ENCODE measurements around the gene FLNC.

Gene FLNC

DNA sequence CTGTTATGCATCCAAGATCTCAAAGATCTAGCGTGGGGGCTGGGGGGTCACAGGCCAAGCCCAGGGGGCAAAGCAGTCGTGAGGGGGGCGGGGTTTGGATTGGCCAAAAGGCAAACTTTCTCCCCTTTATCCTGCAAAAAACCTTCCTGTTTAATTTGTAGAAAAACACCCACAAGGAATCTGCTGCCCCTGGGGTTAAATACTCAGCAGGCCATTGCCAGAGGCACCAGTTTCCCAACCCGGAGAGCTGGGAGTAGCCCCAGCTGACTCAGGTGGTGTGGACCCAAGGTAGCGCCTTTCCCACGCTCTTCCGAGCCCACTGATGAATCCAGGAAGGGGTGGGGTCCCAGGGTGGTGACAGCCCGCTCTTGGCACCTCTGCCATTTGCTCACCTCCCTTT, 58.9 kb downstream of the FLNC start:
- FAIRE-seq = no peak
- DNase-seq (ENCODE audit: insufficient read length, low spot score) = no peak

GRCh38 chr7:128890306-128891109, 60.3 kb downstream of the FLNC start:
- no peak for DNase-seq (ENCODE audit: insufficient read length, low spot score)
- FAIRE-seq = no peak

DNA sequence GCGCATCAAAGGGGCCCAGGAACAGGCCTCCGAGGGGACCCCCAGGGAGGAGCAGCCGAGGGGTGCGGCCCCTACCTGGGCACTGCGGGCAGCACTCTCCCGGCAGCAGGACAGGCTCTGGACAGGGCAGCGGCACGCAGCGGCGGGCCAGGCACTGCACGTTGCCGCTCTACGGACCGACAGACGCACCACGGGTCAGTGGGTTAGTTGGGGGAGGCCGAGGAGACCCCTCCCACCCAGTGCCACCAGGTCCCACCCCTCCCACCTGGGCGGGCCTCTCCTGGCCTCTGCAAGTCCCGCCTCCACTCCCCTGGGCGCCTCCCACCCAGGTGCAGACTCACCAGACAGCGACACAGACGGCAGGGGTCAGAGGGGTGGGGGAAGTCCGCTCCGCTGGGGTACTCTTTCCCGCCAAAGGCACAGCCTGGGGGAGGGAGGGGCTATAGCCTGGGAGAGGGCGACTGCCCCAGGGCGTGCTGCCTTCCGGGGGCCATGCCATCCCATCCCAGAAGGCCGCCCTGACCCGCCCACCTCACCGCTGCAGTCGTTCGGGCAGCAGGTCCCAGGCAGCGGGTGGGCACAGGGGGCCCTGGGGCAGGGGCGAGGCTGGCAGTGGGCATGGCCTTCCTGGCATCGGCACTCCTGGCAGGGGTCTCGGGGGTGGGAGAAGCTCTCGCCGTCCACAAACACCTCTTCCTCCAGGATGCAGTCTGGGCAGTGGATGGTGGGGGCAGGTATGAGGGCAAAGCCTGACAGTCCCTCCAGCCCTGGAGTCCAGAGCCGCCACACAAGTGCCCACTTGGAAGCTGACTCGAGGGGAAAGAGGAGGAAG, 61.1 kb downstream of the FLNC start:
- FAIRE-seq (no peak), DNase-seq (ENCODE audit: insufficient read length, low spot score) (no peak)

GRCh38 chr7:128891942-128892269, 61.7 kb downstream of the FLNC start:
- DNase-seq (ENCODE audit: insufficient read length, low spot score) = no peak
- FAIRE-seq = no peak

DNA sequence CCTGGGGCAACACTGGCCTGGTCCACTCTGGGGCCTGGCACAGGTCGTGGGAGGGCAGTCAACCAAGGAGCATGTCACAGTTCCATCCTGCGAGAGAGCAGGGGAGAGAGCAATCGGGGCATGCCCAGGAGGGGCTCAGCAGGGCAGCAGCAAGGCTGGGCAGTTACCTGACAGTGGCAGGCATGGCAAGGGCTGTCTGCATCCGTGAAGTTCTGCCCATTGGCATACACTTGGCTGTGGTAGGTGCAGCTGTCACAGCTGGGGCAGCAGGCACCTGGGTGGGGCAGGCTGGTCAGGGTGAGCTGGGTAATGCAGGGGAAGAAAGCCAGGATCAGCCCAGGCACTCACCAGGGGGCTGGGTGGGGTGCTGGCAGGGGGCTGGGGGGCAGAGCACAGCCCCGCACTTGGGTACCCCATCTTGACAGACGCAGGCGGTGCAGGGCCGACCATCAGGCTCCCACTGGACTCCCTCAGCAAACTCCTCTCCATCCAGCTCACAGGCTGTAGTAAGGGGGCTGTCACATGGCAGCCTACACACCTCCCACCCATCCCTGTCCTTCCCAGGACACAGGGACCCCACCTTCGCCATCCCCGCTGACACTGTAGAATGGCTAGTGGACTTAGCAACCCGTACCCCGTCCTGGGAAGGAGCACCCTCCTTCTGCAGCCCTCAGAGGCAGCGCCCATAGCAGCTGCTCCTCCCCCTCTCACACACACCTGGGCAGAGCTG, 62.5 kb downstream of the FLNC start:
- FAIRE-seq = no peak

DNA sequence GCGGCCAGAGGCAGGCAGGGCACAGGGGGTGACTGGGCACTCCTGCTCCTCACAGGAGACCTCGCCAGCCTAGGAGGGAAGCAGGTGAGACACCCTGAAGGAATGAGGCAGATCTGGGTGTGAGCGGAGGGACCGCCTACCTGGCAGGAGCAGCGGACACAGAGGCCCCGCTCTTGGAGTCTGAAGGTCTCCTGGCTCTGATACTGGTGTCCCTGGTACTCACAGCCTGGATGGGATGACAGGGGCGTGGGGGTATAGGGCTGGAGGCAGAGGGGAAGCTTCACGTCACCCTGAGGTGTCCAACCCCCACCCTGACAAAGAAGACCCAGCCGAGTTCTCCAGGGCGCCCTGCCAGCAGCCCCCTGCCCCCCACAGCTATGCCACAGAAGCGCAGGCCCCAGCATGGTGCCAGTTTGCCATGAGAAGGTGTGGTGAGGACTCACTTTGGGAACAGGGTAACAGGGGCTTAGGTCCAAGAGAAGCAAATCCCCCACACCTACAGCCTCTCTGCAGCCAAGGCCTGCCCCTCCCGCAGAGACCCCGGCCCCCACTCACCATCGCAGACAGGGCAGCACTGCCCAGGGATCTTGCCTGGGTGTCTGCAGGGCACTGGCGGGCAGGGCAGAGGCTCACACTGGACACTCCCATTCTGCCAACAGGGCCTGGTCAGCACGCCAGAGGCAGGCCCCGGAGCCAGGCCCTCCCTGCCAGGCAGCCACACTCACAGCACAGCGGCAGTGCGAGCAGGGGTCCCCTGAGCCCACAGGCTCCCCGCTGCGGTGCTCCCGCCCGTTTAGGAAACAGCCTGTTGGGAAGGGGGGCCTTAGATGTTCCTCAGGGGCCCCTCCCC, 63.3 kb downstream of the FLNC start:
- FAIRE-seq (no peak), DNase-seq (ENCODE audit: insufficient read length, low spot score) (no peak)

More for the DNA sequence above, 62.5 kb downstream of the FLNC start:
- no peak for DNase-seq (ENCODE audit: insufficient read length, low spot score)

GRCh38 chr7:128894101-128894440, 63.9 kb downstream of the FLNC start:
- DNase-seq (ENCODE audit: insufficient read length, low spot score) (no peak), FAIRE-seq (no peak)

DNA sequence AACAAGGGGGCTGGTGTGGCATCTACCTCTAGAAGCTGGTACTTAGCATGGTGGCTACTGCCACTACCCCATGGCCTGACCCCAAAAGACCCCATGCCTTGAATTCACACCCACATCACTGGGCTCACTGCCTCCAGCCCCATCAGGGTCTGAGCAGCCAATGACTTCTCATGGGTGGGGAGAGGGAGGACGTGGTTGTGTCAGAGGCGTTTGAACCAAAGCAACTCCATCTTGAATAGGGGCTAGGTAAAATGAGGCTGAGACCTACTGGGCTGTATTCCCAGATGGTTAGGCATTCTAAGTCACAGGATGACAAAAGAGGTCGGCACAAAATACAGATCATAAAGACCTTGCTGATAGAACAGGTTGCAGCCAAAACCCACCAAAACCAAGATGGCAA, 65.1 kb downstream of the FLNC start:
- no peak for DNase-seq (ENCODE audit: insufficient read length, low spot score)
- no peak for FAIRE-seq

- DNase-seq (ENCODE audit: insufficient read length, low spot score) (no peak), FAIRE-seq (no peak)
Measured at GRCh38 chr7:128899392-128899791, 69.2 kb downstream of the FLNC start.

- FAIRE-seq = no peak
- DNase-seq (ENCODE audit: insufficient read length, low spot score) = no peak
Measured at GRCh38 chr7:128900237-128900636, 70.0 kb downstream of the FLNC start.

- FAIRE-seq (no peak), DNase-seq (ENCODE audit: insufficient read length, low spot score) (no peak)
Measured at GRCh38 chr7:128902761-128903585, 72.8 kb downstream of the FLNC start.

DNA sequence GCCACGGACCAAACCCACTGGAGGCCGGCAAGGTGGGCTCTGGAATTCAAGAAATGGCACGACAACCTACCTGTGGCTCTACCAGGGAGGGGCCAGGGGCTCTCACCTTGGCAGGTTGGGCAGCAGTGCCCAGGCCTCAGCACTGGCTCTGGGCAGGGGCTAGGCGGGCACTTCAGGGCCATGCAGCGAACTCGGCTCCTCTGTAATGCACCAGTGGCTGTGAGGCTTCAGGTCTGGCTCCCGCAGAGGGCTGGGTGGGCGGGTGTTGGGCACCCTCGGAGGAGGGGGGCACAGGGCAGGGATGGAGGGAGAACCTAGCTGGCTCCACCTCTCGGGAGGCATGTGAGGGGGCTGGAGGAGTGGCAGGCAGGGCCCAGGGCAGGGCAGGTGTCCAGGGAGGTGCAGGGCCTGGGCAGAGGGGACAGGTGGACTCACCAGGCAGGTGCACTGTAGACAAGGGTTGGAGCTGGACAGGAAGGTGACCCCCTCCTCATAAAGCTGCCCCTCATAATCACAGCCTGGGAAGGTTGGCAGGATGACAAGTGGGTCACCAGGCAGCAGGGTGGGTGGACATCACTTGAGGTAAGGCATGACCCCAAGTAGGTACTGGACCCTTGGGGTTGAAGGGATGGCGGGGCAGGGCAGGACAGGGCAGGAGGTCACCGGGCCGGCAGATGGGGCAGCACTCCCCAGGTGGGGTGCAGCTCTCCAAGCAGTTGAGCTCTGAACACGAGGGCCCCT, 73.6 kb downstream of the FLNC start:
- FAIRE-seq = no peak
- no peak for DNase-seq (ENCODE audit: insufficient read length, low spot score)

- DNase-seq (ENCODE audit: insufficient read length, low spot score) (peak; percentile 71), FAIRE-seq (no peak)
Measured at GRCh38 chr7:128904381-128905197, 74.4 kb downstream of the FLNC start.

DNA sequence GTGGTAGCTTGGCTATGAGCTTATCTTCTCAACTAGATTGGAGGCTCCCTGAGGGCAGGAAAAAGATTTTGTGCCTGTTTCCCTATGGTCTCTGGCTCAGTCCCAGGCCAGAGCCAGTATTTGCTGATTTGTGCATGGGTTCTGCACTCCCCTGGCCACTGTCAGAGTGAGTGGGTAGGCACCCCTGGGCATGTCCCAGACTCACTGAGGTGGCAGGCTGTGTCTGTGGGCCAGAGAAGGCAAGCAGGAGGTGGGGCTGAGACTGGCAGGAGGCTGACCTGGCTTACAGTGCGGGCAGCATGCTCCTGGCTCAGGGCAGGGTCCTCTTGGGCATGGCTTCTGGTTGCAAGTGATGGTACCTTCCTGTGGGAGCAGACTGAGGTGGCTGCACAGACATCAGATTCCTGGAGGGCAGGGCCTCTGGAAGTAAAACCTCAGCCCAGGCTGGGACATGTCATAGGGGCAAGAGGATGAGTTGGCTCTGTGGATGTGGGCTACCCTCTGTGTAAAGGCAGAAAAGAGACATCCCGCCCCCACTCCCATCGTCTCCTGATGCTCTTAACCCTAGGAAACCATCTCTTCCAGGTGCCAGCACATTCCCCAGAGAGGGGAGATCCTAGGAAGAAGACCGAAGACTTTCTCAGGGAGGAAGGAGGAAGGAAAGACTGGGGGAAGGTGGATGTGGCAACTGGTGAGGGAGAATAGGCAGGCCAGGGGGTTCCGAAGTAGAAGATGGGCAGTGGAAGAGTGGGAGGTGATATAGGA, 76.0 kb downstream of the FLNC start:
- FAIRE-seq (no peak), DNase-seq (ENCODE audit: insufficient read length, low spot score) (no peak)

GRCh38 chr7:128906766-128907559, 76.8 kb downstream of the FLNC start:
- no peak for DNase-seq (ENCODE audit: insufficient read length, low spot score)
- FAIRE-seq = no peak
